ENCODE data around the gene CDH23.

Gene CDH23

DNA sequence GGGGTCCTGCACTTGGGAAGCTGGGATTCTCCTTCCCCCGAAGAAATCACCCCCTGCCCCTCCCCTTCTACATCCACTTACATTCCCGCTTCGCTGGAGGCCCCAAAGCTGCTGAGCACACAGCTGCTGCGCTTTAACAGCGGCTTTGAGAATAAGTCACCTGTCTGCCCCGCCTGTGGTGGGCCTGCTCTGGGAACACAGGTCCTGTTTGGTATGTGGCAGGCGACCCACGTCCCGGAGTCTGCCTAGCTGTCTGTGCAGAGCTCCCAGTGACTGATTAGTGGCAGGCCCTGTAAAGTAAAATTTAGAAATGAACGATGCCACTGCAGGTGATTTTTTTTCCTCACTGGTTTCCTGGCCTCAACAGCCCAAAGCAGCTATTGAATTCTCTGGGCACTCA lies 47.0 kb downstream of the CDH23 start:
- no peak for FAIRE-seq

DNA sequence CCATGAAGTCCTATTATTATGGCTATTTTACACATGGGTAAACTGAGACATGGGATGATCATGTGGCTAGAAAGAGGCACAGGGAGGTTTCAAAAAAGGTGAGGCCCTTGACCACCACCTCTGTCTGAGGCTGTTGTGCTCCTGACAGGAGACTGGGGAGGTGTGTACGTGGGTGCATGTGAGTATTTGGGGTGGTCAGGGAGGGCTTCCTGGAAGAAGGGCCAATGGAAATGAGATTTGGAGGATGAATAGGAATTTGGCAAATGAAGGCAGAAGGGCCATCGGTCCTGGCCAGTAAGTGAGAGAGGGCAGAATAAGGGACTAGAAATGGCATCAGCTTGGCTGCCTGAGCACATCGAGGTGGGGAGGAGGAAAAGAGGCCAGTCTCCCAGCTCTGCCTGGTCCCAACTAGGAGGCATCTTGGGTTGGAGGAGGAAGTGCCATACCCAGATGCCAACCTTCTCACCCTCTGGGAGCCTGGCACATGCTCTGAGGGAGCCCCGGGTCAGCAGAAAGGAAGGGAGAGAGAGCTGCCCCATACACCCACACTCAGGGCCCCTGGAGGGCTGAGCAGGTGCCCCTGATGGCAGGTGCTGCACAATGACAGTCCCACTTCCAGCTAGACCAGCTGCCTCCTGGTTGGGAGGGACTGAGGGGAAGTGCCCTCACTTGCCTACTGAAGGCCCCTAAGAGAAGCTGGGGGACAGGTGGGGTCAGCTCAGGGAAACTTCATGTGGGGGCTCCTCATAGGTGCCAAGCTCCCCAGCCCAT lies 47.7 kb downstream of the CDH23 start:
- FAIRE-seq = no peak

DNA sequence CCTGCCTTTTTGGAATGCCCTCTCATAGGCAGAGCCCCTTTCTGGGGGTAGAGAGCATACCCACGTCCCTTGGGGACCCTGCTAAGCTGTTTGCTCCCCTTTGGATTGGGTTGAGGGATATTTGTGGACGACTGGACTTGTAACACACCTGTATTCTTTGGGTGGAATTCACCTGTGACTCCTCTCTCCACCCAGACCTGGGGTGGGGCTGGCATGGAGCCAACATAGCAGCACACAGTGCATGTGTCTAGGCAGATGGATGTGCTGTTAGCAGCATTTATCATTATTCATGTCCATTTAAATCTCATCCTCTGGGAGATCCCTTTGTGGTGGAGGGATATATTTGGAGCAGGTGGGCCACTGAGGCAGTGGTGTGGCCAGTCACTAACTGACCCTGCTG lies 51.0 kb downstream of the CDH23 start:
- no peak for FAIRE-seq

DNA sequence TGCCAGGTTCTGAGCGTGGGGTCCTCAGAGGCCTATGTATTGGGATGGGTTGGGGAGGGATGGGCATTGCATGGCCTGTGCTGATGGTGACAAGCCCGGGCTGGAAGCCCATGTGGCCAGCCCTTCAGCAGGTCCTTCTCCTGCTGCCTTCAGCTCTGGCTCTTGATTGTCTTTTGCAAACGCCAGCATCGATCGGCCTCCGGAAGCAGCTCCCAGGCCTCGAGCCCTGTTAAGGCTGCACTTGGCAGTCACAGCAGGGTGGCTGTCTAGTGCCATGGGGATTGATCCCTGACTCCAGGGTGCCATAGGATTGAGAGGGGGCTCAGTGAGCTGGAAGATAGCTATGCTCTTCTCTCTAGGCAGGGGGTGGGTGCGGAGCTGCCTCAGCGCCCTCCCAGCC lies 51.4 kb downstream of the CDH23 start:
- no peak for FAIRE-seq

DNA sequence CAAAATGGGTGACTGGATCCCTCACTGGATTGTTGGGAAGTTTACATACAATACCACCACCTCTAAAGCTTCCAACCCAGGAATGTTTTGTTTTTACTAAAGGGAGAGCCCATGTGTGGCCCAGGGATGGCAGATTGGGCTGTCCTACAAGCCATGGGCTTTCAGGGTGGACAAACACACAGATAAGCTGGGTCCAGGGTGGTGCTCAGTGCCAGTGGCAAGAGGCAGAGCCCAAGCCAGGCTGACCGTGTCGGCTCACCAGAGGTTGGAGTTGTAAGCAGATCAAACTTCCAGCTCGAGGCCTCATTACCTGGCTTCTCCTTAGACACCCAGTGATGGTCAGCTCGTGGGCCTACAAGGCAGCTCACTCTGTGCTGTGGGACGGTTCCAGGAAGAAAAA lies 52.3 kb downstream of the CDH23 start:
- FAIRE-seq = no peak

DNA sequence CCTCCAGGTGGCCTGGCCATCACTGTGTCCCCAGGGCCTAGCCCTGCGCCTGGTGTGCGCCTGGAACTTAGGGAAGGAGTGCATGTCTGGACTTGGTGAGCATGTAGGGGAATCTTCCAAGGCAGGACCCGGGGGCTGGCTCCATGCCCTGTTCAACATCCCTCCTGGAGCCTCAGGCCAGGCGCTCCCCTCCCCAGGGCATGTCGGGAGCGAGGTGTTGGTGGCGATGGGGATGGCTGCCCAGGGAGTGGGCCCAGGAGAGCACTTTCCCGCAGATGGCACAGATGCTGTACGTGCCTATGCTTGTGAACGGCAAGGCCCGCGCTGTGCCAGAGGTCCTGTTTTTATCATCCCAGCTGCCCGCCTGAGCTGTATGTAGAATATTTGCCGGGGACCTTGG lies 55.0 kb downstream of the CDH23 start:
- FAIRE-seq = no peak

DNA sequence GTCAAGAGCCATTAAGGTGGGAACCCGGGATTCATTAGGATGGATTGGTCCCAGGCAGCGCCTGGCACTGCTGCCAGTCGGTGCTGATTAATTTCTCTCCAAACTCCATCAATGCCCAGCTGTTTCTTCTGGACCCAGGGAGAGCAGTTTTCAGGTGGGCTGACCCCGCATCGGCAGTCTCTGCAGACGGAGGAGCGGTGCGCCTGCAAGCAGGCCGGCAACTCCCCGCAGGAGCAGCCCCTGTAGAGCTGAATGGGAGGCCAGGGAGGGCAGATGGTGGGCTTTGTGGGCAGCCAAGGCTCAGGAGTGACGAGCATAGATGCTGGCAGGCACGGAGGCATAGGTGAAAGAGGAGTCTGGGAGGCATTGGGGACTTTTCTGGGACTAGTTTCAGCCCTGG lies 56.5 kb downstream of the CDH23 start:
- no peak for FAIRE-seq

DNA sequence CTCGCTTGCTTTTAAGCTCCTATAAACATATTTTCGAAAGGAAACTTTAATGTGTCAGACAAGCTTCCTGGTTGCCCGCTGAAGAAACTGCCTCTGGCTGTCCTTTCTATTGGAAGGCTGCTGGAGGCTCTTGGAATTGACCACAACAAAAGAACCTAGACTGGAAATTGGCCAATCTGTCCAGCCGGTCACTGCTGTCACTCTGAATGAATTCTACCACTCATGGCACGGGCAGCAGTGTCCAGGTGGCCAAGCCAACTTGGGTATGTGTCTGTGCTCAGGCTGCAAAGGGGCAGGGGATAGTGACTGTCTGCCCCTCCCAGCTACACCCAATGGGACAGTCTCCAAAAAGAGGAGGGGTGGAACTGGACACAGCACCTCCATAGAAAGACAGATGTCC lies 57.6 kb downstream of the CDH23 start:
- FAIRE-seq = no peak

DNA sequence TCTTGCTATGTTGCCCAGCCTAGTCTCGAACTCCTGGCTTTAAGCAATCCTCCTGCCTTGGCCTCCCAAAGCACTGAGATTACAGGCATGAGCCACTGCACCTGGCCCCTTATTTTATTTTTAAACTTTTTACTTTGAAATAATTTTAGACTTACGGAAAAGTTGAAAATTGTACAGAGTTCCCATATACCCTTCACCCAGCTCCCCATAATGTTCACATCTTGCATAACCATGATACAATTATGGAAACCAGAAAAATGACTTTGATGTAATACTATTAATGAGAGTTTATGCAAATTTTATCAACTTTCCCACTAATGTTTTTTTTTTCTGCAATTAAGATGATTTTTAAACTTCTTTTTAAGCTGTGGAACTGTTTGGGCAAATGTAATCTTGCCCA lies 58.3 kb downstream of the CDH23 start:
- no peak for FAIRE-seq

DNA sequence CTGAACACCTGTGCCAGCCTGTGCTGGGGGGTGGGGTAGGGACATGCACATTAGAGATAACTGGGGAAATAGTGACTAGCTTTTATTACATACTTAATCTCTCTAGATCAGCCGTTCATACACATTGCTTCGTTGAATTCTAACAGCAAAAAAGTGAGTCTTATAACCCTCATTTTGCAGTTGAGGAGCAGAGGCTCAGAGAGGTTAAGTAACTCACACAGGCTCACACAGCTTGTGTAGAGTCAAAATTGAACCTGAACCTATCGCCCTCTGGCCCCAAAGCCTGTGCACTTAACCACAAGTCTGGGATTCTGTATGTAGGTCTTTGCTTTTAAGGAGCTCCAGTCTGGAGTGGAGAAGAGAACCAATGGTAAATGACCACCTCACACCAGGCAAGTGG lies 59.9 kb downstream of the CDH23 start:
- FAIRE-seq = no peak

DNA sequence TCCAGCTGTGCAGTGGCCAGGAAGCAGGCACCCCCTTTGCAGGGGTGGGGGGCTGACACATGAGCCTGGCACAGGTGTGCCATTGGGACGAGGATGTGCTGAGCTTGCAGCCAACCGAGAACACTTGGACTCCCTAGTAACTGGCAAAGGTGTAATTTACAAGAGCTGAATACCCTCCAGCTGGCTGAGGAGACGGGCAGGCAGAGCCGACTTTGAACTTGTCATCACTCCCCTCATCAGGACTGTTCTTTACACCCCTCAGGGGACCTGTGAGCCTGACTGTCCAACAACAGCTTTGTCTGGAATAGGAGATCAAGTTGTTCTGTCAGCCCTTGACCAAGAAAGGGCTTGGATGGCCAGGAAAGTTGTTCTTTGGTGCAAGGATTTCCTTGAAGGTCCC lies 61.2 kb downstream of the CDH23 start:
- no peak for FAIRE-seq

DNA sequence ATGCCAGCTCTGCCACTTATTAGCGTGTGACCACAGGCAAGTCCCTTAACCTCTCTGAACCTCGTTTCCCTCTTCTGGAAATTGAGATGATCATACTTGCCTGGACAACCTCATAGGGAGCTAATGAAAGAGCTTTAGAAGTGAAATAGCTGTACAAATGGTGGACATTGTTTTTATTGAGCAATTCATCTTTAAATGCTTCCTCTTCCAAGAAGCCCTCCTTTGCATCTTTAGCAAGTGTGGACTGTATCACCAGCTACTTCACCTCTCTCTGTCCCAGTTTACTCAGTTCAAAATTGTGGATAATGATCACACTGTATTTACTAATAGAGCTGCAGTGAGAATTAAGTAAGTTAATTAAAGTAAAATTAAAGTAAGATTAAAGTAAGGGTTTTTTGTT lies 61.7 kb downstream of the CDH23 start:
- no peak for FAIRE-seq

DNA sequence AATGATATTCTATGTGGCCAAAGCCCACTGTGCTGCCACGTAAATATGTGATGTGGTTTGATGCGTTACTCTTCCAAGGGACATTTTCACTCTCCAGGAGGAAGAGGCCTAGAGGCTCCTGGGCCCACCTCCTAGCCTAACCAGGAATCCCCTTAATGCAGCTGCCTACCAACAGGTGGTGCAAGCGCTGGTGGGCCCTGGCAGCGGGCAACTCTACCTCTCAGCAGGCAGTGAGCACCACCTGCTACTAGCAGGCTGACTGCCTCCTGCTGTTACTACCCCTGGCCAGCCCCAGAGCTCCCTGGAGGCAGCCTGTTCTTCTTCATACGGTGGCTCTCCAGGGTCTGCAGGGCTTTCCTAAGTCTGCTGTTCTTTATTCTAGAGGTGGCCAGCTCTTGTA lies 62.8 kb downstream of the CDH23 start:
- FAIRE-seq = no peak

DNA sequence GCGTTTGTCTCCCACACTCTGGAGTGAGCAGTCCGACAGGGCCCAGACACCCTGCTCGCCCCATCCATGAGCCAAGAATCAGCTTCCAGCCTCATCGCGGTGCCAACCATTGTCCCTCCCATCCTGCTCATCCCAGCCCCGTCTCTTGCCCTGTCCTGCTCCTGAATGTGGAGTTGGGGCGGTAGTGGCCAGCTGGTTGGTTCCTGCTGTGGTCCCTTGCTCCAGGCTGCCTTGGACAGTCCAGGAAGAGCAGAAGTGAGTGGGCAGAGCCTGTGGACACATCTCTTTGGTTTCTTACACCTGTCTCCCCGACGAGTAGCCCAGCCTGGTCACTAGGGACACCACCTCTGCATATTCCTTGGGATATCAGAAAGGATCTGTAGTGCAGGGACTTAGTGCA lies 63.9 kb downstream of the CDH23 start:
- no peak for FAIRE-seq

DNA sequence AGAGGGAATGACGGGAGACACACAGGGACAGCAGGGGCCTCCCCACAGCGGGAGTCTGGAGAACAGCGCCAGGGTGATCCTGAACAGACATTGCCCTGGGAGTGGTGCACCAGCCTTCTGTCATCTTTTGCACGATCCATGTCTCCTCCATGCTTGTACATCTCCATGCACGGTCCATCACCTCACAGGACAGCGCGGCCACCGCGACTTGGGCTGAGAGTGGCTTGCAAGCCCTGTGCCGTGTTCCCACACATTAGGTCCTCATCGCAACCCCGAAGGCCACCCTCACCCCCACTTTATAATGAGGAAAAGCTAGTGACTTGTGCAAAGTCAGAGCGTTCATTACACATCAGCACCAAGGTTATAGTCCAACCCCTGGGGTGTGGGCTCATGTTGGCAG lies 64.7 kb downstream of the CDH23 start:
- no peak for FAIRE-seq

DNA sequence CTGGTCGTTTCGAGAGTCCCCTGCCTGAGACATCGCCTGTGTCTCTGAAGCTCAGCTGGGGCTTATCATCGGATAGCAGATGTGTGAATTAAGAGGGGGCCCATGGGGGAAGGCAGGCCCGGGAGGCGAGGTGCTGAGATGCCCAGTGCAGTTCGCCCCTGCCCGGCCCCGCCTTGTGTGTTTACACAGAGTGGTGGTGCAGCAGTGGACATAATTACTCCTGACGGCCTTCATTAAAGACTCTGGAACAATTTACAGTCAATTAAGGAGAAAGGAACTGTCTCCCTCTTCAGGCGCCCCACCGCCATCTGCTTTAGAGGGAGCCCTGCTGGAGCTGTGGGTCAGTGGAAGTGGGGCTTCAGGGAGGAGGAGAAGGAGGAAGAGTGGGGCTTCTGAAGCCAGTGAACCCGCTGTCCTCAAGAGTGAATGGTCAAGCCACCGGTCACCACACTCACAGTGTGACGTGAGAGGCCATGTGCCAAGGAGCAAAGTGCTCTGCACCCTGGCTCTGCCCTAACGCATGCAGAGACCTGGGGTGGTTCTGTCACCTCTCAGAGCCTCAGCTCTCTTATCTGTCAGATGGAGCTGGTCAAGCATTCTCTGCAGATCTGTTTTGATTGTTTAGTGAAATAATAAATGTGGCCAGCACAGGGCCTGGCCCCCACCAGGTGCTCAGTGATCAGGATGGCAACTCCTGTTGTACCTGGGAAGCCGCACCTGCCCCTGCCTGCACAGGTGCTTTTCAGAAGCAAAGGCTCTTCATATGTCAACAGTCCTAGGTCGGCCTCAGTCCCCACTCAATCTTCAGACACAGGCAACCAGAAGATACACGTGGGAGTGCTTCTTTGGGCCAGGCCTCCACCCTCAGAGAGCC lies 65.6 kb downstream of the CDH23 start:
- no peak for FAIRE-seq

DNA sequence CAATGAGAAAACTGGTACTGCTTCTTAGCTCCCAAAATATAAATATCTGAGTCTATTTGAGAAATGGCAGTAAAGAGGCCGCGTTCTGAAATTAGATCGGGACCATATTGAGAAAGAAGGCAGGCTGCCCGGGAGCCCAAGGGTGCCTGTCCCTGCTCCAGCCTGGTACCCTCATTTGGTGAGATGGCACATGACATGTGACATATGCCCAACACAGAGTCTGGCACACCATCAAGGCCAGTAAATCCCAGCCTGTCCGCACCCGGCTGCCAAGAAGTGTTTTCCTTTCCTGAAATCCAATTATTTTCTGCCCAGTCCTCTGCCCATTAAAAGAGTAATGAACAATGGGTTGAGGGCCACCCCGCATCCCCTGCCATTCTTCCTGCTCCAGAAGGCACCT lies 66.4 kb downstream of the CDH23 start:
- FAIRE-seq = no peak

DNA sequence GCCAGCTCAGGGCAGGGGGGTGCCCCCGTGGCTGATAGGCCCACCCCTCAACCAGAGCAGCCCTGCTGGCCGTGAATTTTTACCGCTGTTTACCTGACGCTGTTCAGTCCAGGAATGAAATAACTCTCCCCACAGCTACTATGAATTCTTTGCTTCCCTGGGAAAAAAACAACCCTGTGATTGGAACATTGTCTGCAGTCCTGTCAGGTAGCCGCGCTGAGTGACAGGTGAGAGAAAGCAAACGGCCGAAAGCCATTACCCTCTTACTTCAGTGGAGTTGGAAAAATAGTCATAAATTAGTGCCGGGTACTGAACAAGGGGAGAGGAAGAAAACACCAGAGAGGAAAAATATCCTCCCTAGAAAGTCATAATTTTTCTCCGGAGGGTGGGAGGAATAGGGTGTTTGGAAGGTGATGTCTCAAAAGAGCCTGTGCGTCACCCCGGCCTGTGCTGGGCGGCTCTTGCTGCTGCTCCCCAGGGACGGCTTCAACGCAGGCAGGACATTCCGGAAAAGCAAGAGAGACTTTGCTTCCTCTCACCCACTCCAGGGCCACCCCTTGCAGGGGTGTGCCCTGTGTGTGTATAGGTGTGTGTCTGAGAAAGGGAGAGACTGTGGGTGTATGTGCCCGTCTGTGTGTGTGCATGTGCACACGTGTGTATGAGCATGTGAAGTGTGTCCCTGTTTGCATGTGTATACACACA lies 69.0 kb downstream of the CDH23 start:
- no peak for FAIRE-seq

DNA sequence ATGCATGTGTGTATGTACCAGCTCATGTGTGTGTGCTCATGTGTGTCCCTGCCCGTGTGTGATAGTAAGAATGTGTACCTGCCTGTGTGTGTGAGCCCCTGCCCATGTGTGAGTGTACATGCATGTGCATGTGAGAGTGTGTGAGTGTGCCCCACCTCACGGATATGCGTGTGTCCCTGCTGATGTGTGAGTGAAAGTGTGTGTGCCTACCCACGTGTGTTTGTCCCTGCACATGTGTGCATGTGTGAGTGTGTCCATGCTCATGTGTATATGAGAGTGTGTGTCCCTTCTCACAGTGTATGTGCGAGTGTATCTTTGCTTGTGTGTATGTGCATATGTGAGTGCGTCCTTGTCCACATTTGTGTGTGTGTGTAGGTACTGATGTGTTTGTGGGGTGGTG lies 69.6 kb downstream of the CDH23 start:
- FAIRE-seq = no peak

DNA sequence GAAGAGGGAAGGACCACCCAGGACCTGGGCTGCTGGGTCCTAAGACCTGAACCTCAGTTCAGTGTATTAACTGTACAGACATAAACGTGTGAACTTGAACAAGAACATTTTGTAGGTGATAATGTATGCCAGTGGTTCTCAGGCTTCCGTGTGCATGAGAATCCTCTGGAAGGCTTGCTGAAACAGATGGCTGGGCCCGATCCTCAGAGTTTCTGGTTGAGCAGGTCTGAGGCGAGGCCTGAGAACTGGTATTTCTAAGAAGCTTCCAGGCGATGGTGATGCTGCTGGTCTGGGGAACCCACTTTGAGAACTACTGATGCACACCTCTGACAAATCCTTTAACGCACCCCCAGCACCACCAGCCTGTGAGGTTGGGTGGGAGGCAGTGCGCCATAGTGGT lies 70.4 kb downstream of the CDH23 start:
- no peak for FAIRE-seq

DNA sequence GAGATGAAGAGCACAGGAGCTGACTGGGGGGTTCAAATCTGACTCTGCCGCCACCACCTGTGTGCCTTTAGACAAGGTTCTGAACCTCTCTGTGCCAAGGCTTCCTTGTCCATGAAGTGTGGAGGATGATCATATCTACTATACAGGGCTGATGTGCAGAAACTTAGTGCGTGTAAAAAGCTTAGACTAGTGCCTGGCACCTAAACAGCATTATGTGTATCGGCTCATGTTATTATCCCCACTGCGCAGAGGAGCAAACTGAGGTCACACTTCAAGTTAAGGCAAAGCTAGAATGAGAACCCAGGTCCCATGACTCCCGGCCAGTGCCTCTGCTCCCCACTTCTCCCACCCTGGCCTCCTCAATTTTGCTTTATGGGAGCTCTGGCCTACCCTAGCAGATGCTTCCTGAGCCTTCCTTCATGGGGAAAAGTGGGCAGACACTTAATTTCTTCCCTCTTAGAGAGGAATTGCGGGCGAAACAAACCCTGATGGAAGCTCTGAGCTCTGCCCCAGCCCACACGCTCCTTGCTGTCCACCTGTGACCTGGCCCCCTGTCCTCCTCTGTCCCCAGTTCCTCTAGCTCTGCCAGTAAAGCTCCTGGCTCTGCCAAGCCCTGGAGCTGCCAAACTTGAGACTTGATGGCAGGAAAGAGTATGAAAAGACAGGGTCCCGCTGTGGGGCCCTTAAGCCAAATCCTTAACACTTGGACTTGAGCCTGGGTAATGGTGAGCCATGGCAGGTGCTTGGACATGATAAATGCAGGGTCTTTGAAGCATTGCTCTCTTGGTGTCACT lies 71.0 kb downstream of the CDH23 start:
- no peak for FAIRE-seq

DNA sequence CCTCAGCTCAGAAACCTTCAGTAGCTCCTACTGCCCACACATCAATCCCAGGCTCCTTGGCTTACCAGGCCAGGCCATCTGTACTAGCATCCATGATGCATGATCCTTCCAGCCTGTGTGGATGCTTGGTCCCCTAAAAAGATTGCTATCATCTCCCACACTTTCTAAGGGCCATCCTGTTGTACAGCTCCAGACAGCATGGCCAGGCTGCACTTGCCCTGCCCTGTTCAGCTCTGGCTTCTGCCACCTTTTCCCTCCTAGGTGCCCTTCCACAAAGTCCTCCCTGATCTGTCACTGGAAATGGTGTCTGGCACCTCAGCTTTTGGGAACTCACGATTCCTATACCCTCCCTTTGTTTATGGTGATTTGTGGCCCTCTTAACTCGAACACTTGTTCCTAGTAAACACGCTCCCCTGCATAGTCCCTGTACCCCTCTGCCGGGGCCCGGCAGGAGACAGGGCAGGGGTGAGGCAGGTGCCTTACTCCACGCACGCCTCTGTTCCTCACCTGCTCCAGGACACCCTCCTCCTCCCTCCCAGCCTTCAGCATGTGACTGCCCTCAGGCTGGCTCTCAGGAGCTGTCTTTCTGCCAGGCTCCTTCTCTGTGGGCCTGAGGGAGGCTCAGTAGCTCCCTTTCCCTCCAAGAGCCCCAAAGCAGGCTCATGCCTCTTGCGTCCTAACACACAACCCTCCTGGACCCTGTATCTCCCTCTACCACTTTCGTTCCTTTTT lies 71.8 kb downstream of the CDH23 start:
- no peak for FAIRE-seq
